ENCODE results near the gene IVD. TPM values are rescaled to one million over a fixed set of nuclear protein-coding genes. Genes with fewer than 3 reads are reported as not detected.
"Not testable (repeated sequence)": the region's sequence is repeated elsewhere in the genome, so short reads cannot be mapped to it uniquely, and the experiment has no call there.

The IVD gene
- total and polyA plus RNA-seq, 4 experiments from 2014 or later: 25.7 to 62.2 (median 41.6) TPM

- H3K4me3 ChIP-seq (ENCODE audit: low read length in 2 of 2): peak overlapping the region in 1 of 2 donors; percentile 24
- H3K27me3 ChIP-seq (ENCODE audit: insufficient read depth, low read length); H3K36me3 ChIP-seq (ENCODE audit: insufficient read depth, low read length); H3K27me3 Mint-ChIP-seq; H3K36me3 Mint-ChIP-seq; H3K9me3 Mint-ChIP-seq; H3K9me3 ChIP-seq (ENCODE audit: control insufficient read depth in 1 of 2, low read length in 2 of 2): not testable (repeated sequence)
- CTCF ChIA-PET (ENCODE audit: partially characterized antibody): interaction anchor here (1.3 to 1.6 kb wide), 3 partner anchors 9 to 52 kb away, joined by 4 to 7 read pairs (median 6); no protein-coding TSS in a partner anchor
- Mint-ChIP-seq H3K4me1 (peaks cover 61 to 87% (median 71%) of the 10 kb centered on the region in 4 donors), H3K4me3 (peak overlapping the region; percentile 67 to 89 (median 84)), H3K27ac (peak overlapping the region; percentile 59 to 93 (median 88))
- H3K4me1 ChIP-seq (ENCODE audit: insufficient read depth, low read length): peaks cover 85% of the 10 kb centered on the region
- POLR2A ChIA-PET (ENCODE audit: partially characterized antibody): interaction anchor here (0.7 to 6.4 kb wide), 4 partner anchors 10 to 19 kb away, joined by 3 to 94 read pairs (median 12); partner anchors contain the start of gene BAHD1
- peak overlapping the region; percentile 50 for H3K27ac ChIP-seq (ENCODE audit: low read depth, low read length)
- peak in 4 of 5 donors; percentile 38 to 51 (median 46) for DNase-seq
- intact Hi-C loops (cut with micrococcal nuclease): loop anchor here (2.0 kb wide), 1 partner anchor 17 kb away; the partner anchor contains the start of gene CHST14
These were observed 48.3 kb downstream of the IVD start for GRCh38 chr15:40453941-40454340.

GRCh38 chr15:40454904-40455391, 49.4 kb downstream of the IVD start:
- Mint-ChIP-seq H3K27me3 (no peaks in the 10 kb centered on the region), H3K36me3 (peaks cover 0 to 5% of the 10 kb centered on the region in 2 donors), H3K4me1 (peaks cover 55 to 78% (median 64%) of the 10 kb centered on the region in 4 donors), H3K4me3 (peak overlapping the region in 7 of 8 donors; percentile 21 to 89 (median 67)), H3K9me3 (no peaks in the 10 kb centered on the region), H3K27ac (peak overlapping the region; percentile 43 to 88 (median 80))
- CTCF ChIA-PET (ENCODE audit: partially characterized antibody): interaction anchor here (1.3 to 1.6 kb wide), 3 partner anchors 8 to 53 kb away, joined by 4 to 7 read pairs (median 6); no protein-coding TSS in a partner anchor
- Histone ChIP-seq H3K4me1 (ENCODE audit: insufficient read depth, low read length) (peaks cover 76% of the 10 kb centered on the region), H3K36me3 (ENCODE audit: insufficient read depth, low read length) (peaks cover 11% of the 10 kb centered on the region), H3K4me3 (ENCODE audit: low read length in 2 of 2) (no peak overlapping the region), H3K9me3 (ENCODE audit: control insufficient read depth in 1 of 2, low read length in 2 of 2) (no peaks in the 10 kb centered on the region), H3K27ac (ENCODE audit: low read depth, low read length) (peak overlapping the region; percentile 50), H3K27me3 (ENCODE audit: insufficient read depth, low read length) (no peaks in the 10 kb centered on the region)
- POLR2A ChIA-PET (ENCODE audit: partially characterized antibody): interaction anchor here (1.0 to 6.4 kb wide), 3 partner anchors 9 to 14 kb away, joined by 3 to 94 read pairs (median 4); partner anchors contain the start of gene BAHD1
- DNase-seq: no peak
- intact Hi-C loops (cut with micrococcal nuclease): loop anchor here (2.0 kb wide), 1 partner anchor 16 kb away; the partner anchor contains the start of gene CHST14

GRCh38 chr15:40456299-40456712, 50.7 kb downstream of the IVD start:
- peak overlapping the region in 6 of 7 donors; percentile 54 to 83 (median 74) for H3K27ac Mint-ChIP-seq
- Histone ChIP-seq H3K27me3 (ENCODE audit: insufficient read depth, low read length) (no peaks in the 10 kb centered on the region), H3K9me3 (ENCODE audit: control insufficient read depth in 1 of 2, low read length in 2 of 2) (no peaks in the 10 kb centered on the region), H3K36me3 (ENCODE audit: insufficient read depth, low read length) (peaks cover 14% of the 10 kb centered on the region), H3K4me3 (ENCODE audit: low read length in 2 of 2) (no peak overlapping the region), H3K27ac (ENCODE audit: low read depth, low read length) (no peak overlapping the region), H3K4me1 (ENCODE audit: insufficient read depth, low read length) (peaks cover 62% of the 10 kb centered on the region)
- no peaks in the 10 kb centered on the region for H3K9me3 Mint-ChIP-seq
- POLR2A ChIA-PET (ENCODE audit: partially characterized antibody): interaction anchor here (1.1 to 1.2 kb wide), 2 partner anchors 13 to 15 kb away, joined by 3 to 4 read pairs; partner anchors contain the start of gene BAHD1
- H3K4me1 Mint-ChIP-seq: peaks cover 44 to 73% (median 53%) of the 10 kb centered on the region in 4 donors
- H3K4me3 Mint-ChIP-seq: peak overlapping the region in 4 of 8 donors; percentile 17 to 56 (median 42)
- CTCF ChIA-PET (ENCODE audit: partially characterized antibody): interaction anchor here (0.7 kb wide), 1 partner anchor 51 kb away, joined by 3 read pairs; no protein-coding TSS in a partner anchor
- H3K36me3 Mint-ChIP-seq: peaks cover 0 to 15% of the 10 kb centered on the region in 2 donors
- intact Hi-C loops (cut with micrococcal nuclease): no loop called here
- no peak for DNase-seq
- H3K27me3 Mint-ChIP-seq: no peaks in the 10 kb centered on the region

DNA sequence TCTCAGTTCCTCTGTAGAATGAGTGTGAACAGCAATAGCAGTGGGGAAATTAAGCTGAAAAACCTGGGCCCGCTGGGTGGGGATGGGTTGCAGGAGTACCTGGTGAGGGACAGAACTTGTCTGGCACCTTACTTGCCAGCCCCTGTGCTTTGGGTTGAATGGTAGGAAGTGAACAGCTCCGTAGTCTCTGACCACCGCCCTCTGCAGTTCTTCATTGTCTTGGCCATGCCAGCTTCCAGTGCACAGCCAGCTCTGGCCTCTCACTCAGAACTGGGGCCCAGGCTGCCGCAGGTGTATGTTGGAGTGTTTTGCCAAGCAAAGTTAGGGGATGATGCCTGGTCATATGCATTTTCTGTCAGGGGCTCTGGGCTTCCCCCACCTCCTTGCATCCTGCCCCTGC, 51.1 kb downstream of the IVD start:
- Histone ChIP-seq H3K4me1 (ENCODE audit: insufficient read depth, low read length) (peaks cover 58% of the 10 kb centered on the region), H3K27me3 (ENCODE audit: insufficient read depth, low read length) (no peaks in the 10 kb centered on the region), H3K27ac (ENCODE audit: low read depth, low read length) (no peak overlapping the region), H3K36me3 (ENCODE audit: insufficient read depth, low read length) (peaks cover 15% of the 10 kb centered on the region), H3K4me3 (ENCODE audit: low read length in 2 of 2) (no peak overlapping the region), H3K9me3 (ENCODE audit: control insufficient read depth in 1 of 2, low read length in 2 of 2) (no peaks in the 10 kb centered on the region)
- CTCF ChIA-PET (ENCODE audit: partially characterized antibody): interaction anchor here (0.6 to 1.4 kb wide), 3 partner anchors 13 to 815 kb away, joined by 3 to 6 read pairs (median 3); no protein-coding TSS in a partner anchor
- Mint-ChIP-seq H3K4me1 (peaks cover 40 to 69% (median 49%) of the 10 kb centered on the region in 4 donors), H3K9me3 (no peaks in the 10 kb centered on the region), H3K27ac (peak overlapping the region in 6 of 7 donors; percentile 54 to 83 (median 74)), H3K36me3 (peaks cover 0 to 17% of the 10 kb centered on the region in 2 donors), H3K27me3 (no peaks in the 10 kb centered on the region), H3K4me3 (peak overlapping the region in 3 of 8 donors; percentile 4 to 52 (median 33))
- intact Hi-C loops (cut with micrococcal nuclease): no loop called here
- no peak for DNase-seq
- POLR2A ChIA-PET (ENCODE audit: partially characterized antibody): interaction anchor here (1.1 to 1.2 kb wide), 2 partner anchors 13 to 16 kb away, joined by 3 to 4 read pairs; partner anchors contain the start of gene BAHD1

GRCh38 chr15:40458495-40459371, 53.1 kb downstream of the IVD start:
- H3K36me3 ChIP-seq (ENCODE audit: insufficient read depth, low read length): peaks cover 23% of the 10 kb centered on the region
- no peaks in the 10 kb centered on the region for H3K9me3 ChIP-seq (ENCODE audit: control insufficient read depth in 1 of 2, low read length in 2 of 2)
- Mint-ChIP-seq H3K4me1 (peaks cover 20 to 49% (median 29%) of the 10 kb centered on the region in 4 donors), H3K27ac (peak overlapping the region in 2 of 7 donors; percentile 57 to 62), H3K9me3 (no peaks in the 10 kb centered on the region), H3K36me3 (peaks cover 4 to 25% of the 10 kb centered on the region in 2 donors), H3K4me3 (no peak overlapping the region), H3K27me3 (no peaks in the 10 kb centered on the region)
- DNase-seq: no peak
- ChIA-PET CTCF (ENCODE audit: partially characterized antibody) (no interaction called here), POLR2A (ENCODE audit: partially characterized antibody) (no interaction called here)
- intact Hi-C loops (cut with micrococcal nuclease): no loop called here
- H3K27me3 ChIP-seq (ENCODE audit: insufficient read depth, low read length): no peaks in the 10 kb centered on the region
- no peak overlapping the region for H3K4me3 ChIP-seq (ENCODE audit: low read length in 2 of 2)
- no peak overlapping the region for H3K27ac ChIP-seq (ENCODE audit: low read depth, low read length)
- H3K4me1 ChIP-seq (ENCODE audit: insufficient read depth, low read length): peaks cover 38% of the 10 kb centered on the region

DNA sequence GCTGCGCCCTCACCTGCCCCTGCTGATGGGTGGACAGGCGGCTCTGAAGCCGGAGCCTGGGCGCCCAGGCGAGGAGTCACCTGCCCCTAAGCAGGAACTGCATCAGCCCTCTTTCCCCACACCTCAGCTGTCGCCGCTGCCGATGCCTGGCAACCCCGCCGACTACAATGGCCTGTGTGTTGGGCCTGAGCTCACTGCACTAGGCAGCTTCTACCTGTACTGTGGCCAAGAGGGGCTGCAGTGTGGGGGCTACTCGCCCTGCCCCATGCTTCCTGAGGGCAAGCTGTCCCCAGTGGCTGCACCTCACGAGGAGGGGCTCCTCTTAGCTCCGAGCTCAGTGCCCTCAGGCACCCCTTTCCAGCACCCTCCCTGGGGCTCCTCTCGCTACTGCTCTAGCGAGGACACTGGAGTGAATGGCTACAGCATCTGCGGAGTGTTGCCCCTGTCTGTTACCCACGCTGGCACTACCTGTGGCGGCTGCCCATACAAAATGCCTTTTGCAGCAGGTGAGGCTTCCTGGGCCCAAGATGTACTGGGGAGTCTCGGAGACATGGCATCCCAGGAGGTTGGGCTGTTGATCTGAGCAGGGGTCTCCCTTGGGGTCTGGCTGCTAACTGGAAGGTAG, 53.9 kb downstream of the IVD start:
- Mint-ChIP-seq H3K36me3 (peaks cover 4 to 25% of the 10 kb centered on the region in 2 donors), H3K27ac (no peak overlapping the region), H3K27me3 (no peaks in the 10 kb centered on the region), H3K9me3 (no peaks in the 10 kb centered on the region), H3K4me3 (no peak overlapping the region), H3K4me1 (peaks cover 12 to 41% (median 21%) of the 10 kb centered on the region in 4 donors)
- ChIA-PET POLR2A (ENCODE audit: partially characterized antibody) (interaction anchor here (0.8 kb wide), 1 partner anchor 21 kb away, joined by 3 read pairs; no protein-coding TSS in a partner anchor), CTCF (ENCODE audit: partially characterized antibody) (no interaction called here)
- H3K4me3 ChIP-seq (ENCODE audit: low read length in 2 of 2): no peak overlapping the region
- no peaks in the 10 kb centered on the region for H3K27me3 ChIP-seq (ENCODE audit: insufficient read depth, low read length)
- H3K9me3 ChIP-seq (ENCODE audit: control insufficient read depth in 1 of 2, low read length in 2 of 2): no peaks in the 10 kb centered on the region
- intact Hi-C loops (cut with micrococcal nuclease): no loop called here
- H3K36me3 ChIP-seq (ENCODE audit: insufficient read depth, low read length): peaks cover 30% of the 10 kb centered on the region
- peaks cover 30% of the 10 kb centered on the region for H3K4me1 ChIP-seq (ENCODE audit: insufficient read depth, low read length)
- no peak overlapping the region for H3K27ac ChIP-seq (ENCODE audit: low read depth, low read length)
- no peak for DNase-seq

All from CD4-positive, alpha-beta memory T cell (primary cell).